ENCODE measurements around the gene COA6. TPM values are rescaled to one million over a fixed set of nuclear protein-coding genes. Genes with fewer than 3 reads are reported as not detected.

COA6 gene
- total RNA-seq, 1 experiment from 2014 or later = 78.1 TPM

DNA sequence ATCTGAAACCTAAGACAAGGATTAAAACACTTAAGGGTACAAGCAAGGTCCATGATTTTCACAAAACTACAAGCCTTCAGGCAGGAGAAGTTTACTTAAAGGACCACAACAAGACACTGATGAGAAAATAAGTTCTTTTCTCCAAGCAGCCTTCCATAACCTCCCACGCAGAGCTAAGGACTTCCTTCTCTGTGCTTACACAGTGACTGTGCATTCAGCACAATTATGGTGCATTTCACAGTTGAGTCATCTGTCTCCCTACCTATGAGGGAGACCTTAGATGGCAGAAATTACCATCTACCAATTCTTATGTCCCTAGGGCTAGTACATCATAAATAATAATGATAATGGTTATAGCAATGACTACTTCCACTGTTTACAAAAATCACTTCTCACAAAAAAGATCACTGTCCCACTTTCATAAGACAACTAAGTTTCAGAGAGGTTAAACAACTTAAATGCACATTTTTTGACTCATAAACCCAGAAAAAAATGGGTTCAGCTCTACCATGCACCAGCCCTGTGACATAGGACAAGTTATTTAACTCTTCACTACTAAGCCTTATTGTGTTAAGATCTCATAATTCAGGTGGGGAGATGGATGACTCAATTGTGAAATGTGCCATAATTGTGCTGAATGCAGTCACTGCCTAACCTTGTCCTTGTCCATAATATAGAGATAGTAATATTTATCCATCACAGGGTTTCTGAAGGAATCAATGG, 60.5 kb downstream of the COA6 start:
- Histone ChIP-seq H3K4me3 (no peak overlapping the region), H3K27me3 (no peaks in the 10 kb centered on the region), H3K36me3 (peaks cover 86% of the 10 kb centered on the region), H3K9me3 (peaks cover 3% of the 10 kb centered on the region)
- DNase-seq = no peak

Other genes starting within 250 kb of the COA6 start
- gene TARBP1, start 105.7 kb downstream of the COA6 start, total RNA-seq (2014; rRNA removed; shearing (Covaris generic); ENCODE audit: low replicate concordance) = 21.5 and 43.9 TPM in 2 replicates
- 52.8 and 67.4 TPM in 2 replicates for gene IRF2BP2, start 236.7 kb downstream of the COA6 start, total RNA-seq (2014; rRNA removed; shearing (Covaris generic); ENCODE audit: low replicate concordance)

Measured in MG63 (cell line).